GM12892 (cell line): Measurements from ENCODE around the gene S100A7.
"Not testable (repeated sequence)": the region's sequence is repeated elsewhere in the genome, so short reads cannot be mapped to it uniquely, and the experiment has no call there.

Source experiments
- DNase-seq: peaks from one replicate; pipeline ENCODE4 v3.0.0; 2011; ENCODE audit not compliant: insufficient read length
- FAIRE-seq: peaks from 2 replicates; lab custom pipeline; 2011; peaks lifted over from hg19 to GRCh38; lab: Jason Lieb, UNC
- POLR2A ChIP-seq: IDR thresholded peaks from 2 replicates; pipeline ENCODE4 v1.6.1; 2011; ENCODE audit warnings: low read depth, low read length, control low read depth
- POLR2AphosphoS5 ChIP-seq: IDR thresholded peaks from 2 replicates; pipeline ENCODE4 v1.6.1; 2011; ENCODE audit warnings: low read depth, low read length, control low read depth
- TAF1 ChIP-seq: IDR thresholded peaks from 2 replicates; pipeline ENCODE4 v1.6.1; 2011; ENCODE audit warnings: low read depth, mild to moderate bottlenecking, control low read depth, low read length, borderline replicate concordance

The S100A7 gene

GRCh38 chr1:153465811-153466636 lies 5.6 kb upstream of the S100A7 start:
- TF ChIP-seq POLR2AphosphoS5, result no peak
- no peak for TF ChIP-seq POLR2A
- no peak for TF ChIP-seq TAF1
- FAIRE-seq, result peak; percentile 79
- DNase-seq, result peak; percentile 53

- DNase-seq, FAIRE-seq: not testable (repeated sequence)
These were observed 2.3 kb upstream of the S100A7 start for GRCh38 chr1:153462741-153463140.

GRCh38 chr1:153459655-153460054 lies 796 bp downstream of the S100A7 start:
- no peak for DNase-seq
- TF ChIP-seq POLR2AphosphoS5 (no peak), POLR2A (no peak), TAF1 (no peak)
- no peak for FAIRE-seq

GRCh38 chr1:153456396-153456795 lies 4.1 kb downstream of the S100A7 start:
- no peak for TF ChIP-seq POLR2AphosphoS5
- no peak for TF ChIP-seq TAF1
- TF ChIP-seq POLR2A, result no peak
- no peak for FAIRE-seq
- DNase-seq, result no peak

GRCh38 chr1:153448851-153449250 lies 11.6 kb downstream of the S100A7 start:
- not testable (repeated sequence) for DNase-seq, FAIRE-seq

- TF ChIP-seq TAF1, result no peak
- TF ChIP-seq POLR2A, result no peak
- TF ChIP-seq POLR2AphosphoS5, result no peak
- DNase-seq, result no peak
These were observed 12.8 kb downstream of the S100A7 start for GRCh38 chr1:153447498-153448170.

GRCh38 chr1:153444078-153444477 lies 16.4 kb downstream of the S100A7 start:
- FAIRE-seq (no peak), DNase-seq (no peak)
- no peak for TF ChIP-seq POLR2AphosphoS5
- no peak for TF ChIP-seq TAF1
- TF ChIP-seq POLR2A, result no peak

More at GRCh38 chr1:153447498-153448170, 12.8 kb downstream of the S100A7 start:
- no peak for FAIRE-seq

GRCh38 chr1:153443486-153443885 lies 17.0 kb downstream of the S100A7 start:
- DNase-seq (no peak), FAIRE-seq (no peak)
- TF ChIP-seq TAF1, result no peak
- no peak for TF ChIP-seq POLR2A
- TF ChIP-seq POLR2AphosphoS5, result no peak

- TF ChIP-seq TAF1, result no peak
- TF ChIP-seq POLR2AphosphoS5, result no peak
- TF ChIP-seq POLR2A, result no peak
- FAIRE-seq (no peak), DNase-seq (no peak)
These were observed 19.2 kb downstream of the S100A7 start for GRCh38 chr1:153441238-153441755.

GRCh38 chr1:153439273-153439672 lies 21.2 kb downstream of the S100A7 start:
- FAIRE-seq, result no peak
- DNase-seq, result no peak
- TF ChIP-seq TAF1, result no peak
- TF ChIP-seq POLR2AphosphoS5, result no peak
- TF ChIP-seq POLR2A, result no peak

- FAIRE-seq, result no peak
- no peak for DNase-seq
- TF ChIP-seq TAF1 (no peak), POLR2AphosphoS5 (no peak), POLR2A (no peak)
These were observed 21.9 kb downstream of the S100A7 start for GRCh38 chr1:153438599-153438998.

GRCh38 chr1:153437236-153437635 lies 23.2 kb downstream of the S100A7 start:
- no peak for DNase-seq
- no peak for FAIRE-seq
- no peak for TF ChIP-seq POLR2A
- TF ChIP-seq POLR2AphosphoS5, result no peak
- TF ChIP-seq TAF1, result no peak
